OCI-LY1 (cell line): Measurements from ENCODE around the gene FMNL3.

ENCODE experiments used
- H2AFZ ChIP-seq: fragments of 200-600 bp; sonication (generic), shearing (Covaris generic); 2 replicates; pipeline ENCODE4 v1.6.0; 2014; ENCODE audit warnings: antibody characterized with exemption, mild to moderate bottlenecking, low read length
- H3F3A ChIP-seq: fragments of 200-600 bp; sonication (generic), shearing (Covaris generic); 2 replicates; pipeline ENCODE4 v1.6.0; 2014; ENCODE audit warnings: mild to moderate bottlenecking, antibody characterized with exemption, low read length, moderate library complexity; ENCODE audit not compliant: insufficient read depth
- H3K27ac ChIP-seq: fragments of 200-600 bp; sonication (generic); 2 replicates; pipeline ENCODE4 v1.5.1; 2014; ENCODE audit warnings: low read length, mixed run types, mild to moderate bottlenecking, low read depth; ENCODE audit not compliant: poor library complexity, severe bottlenecking
- H3K27me3 ChIP-seq: fragments of 200-600 bp; sonication (generic); 2 replicates; pipeline ENCODE4 v1.6.0; 2014; ENCODE audit warnings: antibody characterized with exemption, mild to moderate bottlenecking, low read length, moderate library complexity; ENCODE audit not compliant: insufficient read depth
- H3K36me3 ChIP-seq: fragments of 200-600 bp; sonication (generic); 2 replicates; pipeline ENCODE4 v1.6.1; 2014; ENCODE audit warnings: mild to moderate bottlenecking, antibody characterized with exemption, low read length, moderate library complexity, mixed read lengths; ENCODE audit not compliant: insufficient read depth
- H3K4me1 ChIP-seq: fragments of 200-600 bp; sonication (generic); 2 replicates; pipeline ENCODE4 v1.5.1; 2014; ENCODE audit warnings: mild to moderate bottlenecking, low read length, moderate library complexity; ENCODE audit not compliant: insufficient read depth, severe bottlenecking
- H3K4me2 ChIP-seq: fragments of 200-600 bp; sonication (generic), shearing (Covaris generic); 2 replicates; pipeline ENCODE4 v1.6.1; 2014; ENCODE audit warnings: low read length
- H3K4me3 ChIP-seq: fragments of 200-600 bp; sonication (generic); 2 replicates; pipeline ENCODE4 v1.5.1; 2014; ENCODE audit warnings: low read length, low read depth, mild to moderate bottlenecking, mixed read lengths; ENCODE audit not compliant: poor library complexity, severe bottlenecking
- H3K79me2 ChIP-seq: fragments of 200-600 bp; shearing (Covaris generic); 2 replicates; pipeline ENCODE4 v1.6.1; 2016; ENCODE audit warnings: mixed run types, low read length, mixed read lengths; ENCODE audit not compliant: insufficient read depth
- H3K9ac ChIP-seq: fragments of 200-600 bp; sonication (generic), shearing (Covaris generic); 2 replicates; pipeline ENCODE4 v1.6.1; 2014; ENCODE audit warnings: mild to moderate bottlenecking, low read length, mixed read lengths
- H3K9me2 ChIP-seq: fragments of 200-600 bp; sonication (generic), shearing (Covaris generic); 2 replicates; pipeline ENCODE4 v1.6.1; 2014; ENCODE audit warnings: low read depth, mild to moderate bottlenecking, low read length, mixed read lengths
- H3K9me3 ChIP-seq: fragments of 200-600 bp; shearing (Covaris generic); 2 replicates; pipeline ENCODE4 v1.6.1; 2014; ENCODE audit warnings: low read length, mixed read lengths
- H4K20me1 ChIP-seq: fragments of 200-600 bp; sonication (generic), shearing (Covaris generic); 2 replicates; pipeline ENCODE4 v1.6.0; 2016; ENCODE audit warnings: mild to moderate bottlenecking, low read length; ENCODE audit not compliant: insufficient read depth
- EZH2 ChIP-seq: fragments of 200-600 bp; sonication (generic), shearing (Covaris generic); IDR thresholded peaks from 2 replicates; pipeline ENCODE4 v1.8.0; 2017; ENCODE audit warnings: borderline replicate concordance, mixed run types, mild to moderate bottlenecking, antibody characterized with exemption, low read length, moderate library complexity, mixed read lengths
- TF ChIP-seq, protein P1 (sequence below): fragments of 200-600 bp; sonication (generic), shearing (Covaris generic); IDR thresholded peaks from 2 replicates; pipeline ENCODE4 v1.5.1; 2017; ENCODE audit warnings: mild to moderate bottlenecking, antibody characterized with exemption, low read length, moderate library complexity, mixed read lengths

FMNL3 gene

GRCh38 chr12:49692851-49693250 lies 14.4 kb downstream of the FMNL3 start:
- no peak overlapping the region for H3K9ac ChIP-seq
- no peaks in the 10 kb centered on the region for H4K20me1 ChIP-seq
- no peaks in the 10 kb centered on the region for H3K79me2 ChIP-seq
- H3K4me1 ChIP-seq = peaks cover 12% of the 10 kb centered on the region
- H3F3A ChIP-seq = no peaks in the 10 kb centered on the region
- no peaks in the 10 kb centered on the region for H3K27me3 ChIP-seq
- H3K9me2 ChIP-seq = no peaks in the 10 kb centered on the region
- H3K4me3 ChIP-seq = no peak overlapping the region
- H3K9me3 ChIP-seq = no peaks in the 10 kb centered on the region
- H3K36me3 ChIP-seq = no peaks in the 10 kb centered on the region
- no peak overlapping the region for H3K4me2 ChIP-seq
- no peak overlapping the region for H3K27ac ChIP-seq
- TF ChIP-seq, protein P1, sequence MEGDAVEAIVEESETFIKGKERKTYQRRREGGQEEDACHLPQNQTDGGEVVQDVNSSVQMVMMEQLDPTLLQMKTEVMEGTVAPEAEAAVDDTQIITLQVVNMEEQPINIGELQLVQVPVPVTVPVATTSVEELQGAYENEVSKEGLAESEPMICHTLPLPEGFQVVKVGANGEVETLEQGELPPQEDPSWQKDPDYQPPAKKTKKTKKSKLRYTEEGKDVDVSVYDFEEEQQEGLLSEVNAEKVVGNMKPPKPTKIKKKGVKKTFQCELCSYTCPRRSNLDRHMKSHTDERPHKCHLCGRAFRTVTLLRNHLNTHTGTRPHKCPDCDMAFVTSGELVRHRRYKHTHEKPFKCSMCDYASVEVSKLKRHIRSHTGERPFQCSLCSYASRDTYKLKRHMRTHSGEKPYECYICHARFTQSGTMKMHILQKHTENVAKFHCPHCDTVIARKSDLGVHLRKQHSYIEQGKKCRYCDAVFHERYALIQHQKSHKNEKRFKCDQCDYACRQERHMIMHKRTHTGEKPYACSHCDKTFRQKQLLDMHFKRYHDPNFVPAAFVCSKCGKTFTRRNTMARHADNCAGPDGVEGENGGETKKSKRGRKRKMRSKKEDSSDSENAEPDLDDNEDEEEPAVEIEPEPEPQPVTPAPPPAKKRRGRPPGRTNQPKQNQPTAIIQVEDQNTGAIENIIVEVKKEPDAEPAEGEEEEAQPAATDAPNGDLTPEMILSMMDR = no peak
- TF ChIP-seq EZH2 = no peak
- H2AFZ ChIP-seq = no peak overlapping the region

DNA sequence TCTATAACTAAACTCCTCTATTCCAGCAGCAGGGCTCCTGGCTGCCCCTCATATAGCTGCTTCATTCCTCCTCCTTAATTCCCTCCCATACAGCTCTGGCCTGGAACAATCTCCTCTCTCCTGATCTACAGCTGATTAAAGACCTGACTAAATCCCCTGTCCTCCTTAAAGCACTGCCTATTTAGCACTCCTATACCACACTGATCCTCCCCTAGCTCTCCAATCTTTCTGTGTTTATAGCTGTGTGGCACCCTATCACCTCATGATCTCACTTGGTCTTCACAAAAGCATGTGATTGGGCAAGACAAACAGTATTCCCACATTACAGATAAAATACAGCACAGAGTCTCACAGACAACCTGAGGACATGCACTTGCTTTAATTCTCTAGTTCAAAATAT lies 17.4 kb downstream of the FMNL3 start:
- H3K9me3 ChIP-seq = no peaks in the 10 kb centered on the region
- H3K9ac ChIP-seq = no peak overlapping the region
- no peaks in the 10 kb centered on the region for H3K9me2 ChIP-seq
- no peaks in the 10 kb centered on the region; the same call in 1 of the 2 replicates for H3K36me3 ChIP-seq
- H3F3A ChIP-seq = no peaks in the 10 kb centered on the region
- H3K4me2 ChIP-seq = no peak overlapping the region
- H3K4me1 ChIP-seq = peaks cover 10% of the 10 kb centered on the region
- H3K27me3 ChIP-seq = no peaks in the 10 kb centered on the region
- H3K79me2 ChIP-seq = no peaks in the 10 kb centered on the region
- H4K20me1 ChIP-seq = no peaks in the 10 kb centered on the region
- no peak overlapping the region for H3K4me3 ChIP-seq
- TF ChIP-seq, protein P1 = no peak
- no peak for TF ChIP-seq EZH2
- H2AFZ ChIP-seq = no peak overlapping the region
- H3K27ac ChIP-seq = no peak overlapping the region

DNA sequence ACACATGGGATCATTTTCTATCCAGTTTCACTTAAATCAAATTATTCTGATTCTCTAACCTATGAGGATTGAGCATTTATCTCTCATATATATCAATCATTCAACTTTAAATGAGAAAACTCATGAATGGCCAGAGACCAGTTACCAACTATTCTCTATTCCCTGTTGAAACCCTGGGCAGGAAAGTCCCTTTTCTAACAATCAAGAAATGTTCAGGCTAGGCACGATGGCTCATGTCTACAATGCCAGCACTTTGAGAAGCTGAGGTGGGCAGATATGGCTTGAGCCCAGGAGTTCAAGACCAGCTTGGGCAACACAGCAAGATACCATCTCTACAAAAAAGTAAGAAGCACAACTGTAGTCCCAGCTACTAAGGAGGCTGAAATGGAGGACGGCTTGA lies 18.0 kb downstream of the FMNL3 start:
- Histone ChIP-seq H3K9me2 (no peaks in the 10 kb centered on the region), H3F3A (no peaks in the 10 kb centered on the region), H3K9me3 (no peaks in the 10 kb centered on the region), H3K27me3 (no peaks in the 10 kb centered on the region), H3K4me3 (no peak overlapping the region), H2AFZ (no peak overlapping the region), H3K79me2 (no peaks in the 10 kb centered on the region), H3K4me2 (no peak overlapping the region), H3K4me1 (peaks cover 10% of the 10 kb centered on the region), H3K9ac (no peak overlapping the region), H3K36me3 (no peaks in the 10 kb centered on the region; the same call in 1 of the 2 replicates), H3K27ac (no peak overlapping the region), H4K20me1 (no peaks in the 10 kb centered on the region)
- no peak for TF ChIP-seq EZH2
- TF ChIP-seq, protein P1 = no peak
